A549 (cell line): ENCODE data around the gene USP11. TPM values are rescaled to one million over a fixed set of nuclear protein-coding genes. Genes with fewer than 3 reads are reported as not detected.

Experiments
- ATAC-seq, 2 experiments: fragments of 200-7000 bp in 1 of 2; fragments of >200 bp in 1 of 2; cut with Nextera tagmentation in 1 of 2; cut with Tn5 transposase in 1 of 2; 3 replicates each; pipeline versions ENCODE4 v1.8.0 to v1.9.1; 2018 to 2020; ENCODE audit warnings: mild to moderate bottlenecking in 1 of 2, moderate library complexity in 1 of 2
- CTCF ChIA-PET: fragments of 300-600 bp; sonication (Branson Sonifier 250); formaldehyde crosslinking; extraction: SDS; loops from one replicate; lab custom pipeline; 2021; ENCODE audit warnings: antibody characterized with exemption, inconsistent platforms; lab: Yijun Ruan, JAX
- POLR2A ChIA-PET: fragments of 350-600 bp; formaldehyde crosslinking; extraction: SDS; loops from one replicate; lab custom pipeline; 2021; ENCODE audit warnings: antibody characterized with exemption, inconsistent platforms; lab: Yijun Ruan, JAX
- DNase-seq, 2 experiments: peaks; one replicate each; pipeline versions ENCODE4 v3.0.0 to v3.0.0-alpha.2; 2011 to 2016; ENCODE audit warnings: low read depth in 1 of 2, low spot score in 1 of 2
- FAIRE-seq: peaks from 2 replicates; lab custom pipeline; 2011; peaks lifted over from hg19 to GRCh38; lab: Jason Lieb, UNC
- H3K27ac ChIP-seq, 2 experiments: fragments of >200 bp; sonication (Bioruptor Twin); formaldehyde crosslinking; 3 replicates each; pipeline ENCODE4 v1.5.1; 2016 to 2017
- H3K4me1 ChIP-seq: fragments of >200 bp; sonication (Bioruptor Twin); formaldehyde crosslinking; 3 replicates; pipeline ENCODE4 v1.6.1; 2016
- H3K4me2 ChIP-seq: fragments of >200 bp; sonication (Bioruptor Twin); formaldehyde crosslinking; 3 replicates; pipeline ENCODE4 v1.6.1; 2016
- H3K4me3 ChIP-seq: fragments of >200 bp; sonication (Bioruptor Twin); formaldehyde crosslinking; 3 replicates; pipeline ENCODE4 v1.5.1; 2016
- H3K9me3 ChIP-seq: fragments of >200 bp; sonication (Bioruptor Twin); formaldehyde crosslinking; 3 replicates; pipeline ENCODE4 v1.6.1; 2016
- BCL3 ChIP-seq: fragments of >200 bp; sonication (Bioruptor Twin); formaldehyde crosslinking; IDR thresholded peaks from 3 replicates; pipeline ENCODE4 v1.6.1; 2016
- BHLHE40 ChIP-seq: IDR thresholded peaks from 2 replicates; pipeline ENCODE4 v1.6.1; 2012; ENCODE audit warnings: low read depth, low read length, inconsistent platforms
- CBX2 ChIP-seq: fragments of 200-600 bp; sonication (generic); IDR thresholded peaks from 2 replicates; pipeline ENCODE4 v1.6.1; 2016; ENCODE audit warnings: low read depth, mild to moderate bottlenecking, borderline replicate concordance
- CEBPB ChIP-seq, 2 experiments: fragments of >200 bp in 1 of 2; sonication (Bioruptor Twin) in 1 of 2; formaldehyde crosslinking in 1 of 2; IDR thresholded peaks; 2 replicates each; pipeline ENCODE4 v1.6.1; 2012 to 2016
- CHD2 ChIP-seq: fragments of 150-350 bp; IDR thresholded peaks from 2 replicates; pipeline ENCODE4 v1.6.1; 2014; ENCODE audit warnings: low read length; ENCODE audit not compliant: partially characterized antibody
- CHD4 ChIP-seq: fragments of 200-600 bp; sonication (generic); IDR thresholded peaks from 2 replicates; pipeline ENCODE4 v1.6.1; 2016; ENCODE audit warnings: antibody characterized with exemption, mild to moderate bottlenecking, borderline replicate concordance
- CTCF ChIP-seq: fragments of >200 bp; sonication (Bioruptor Twin); formaldehyde crosslinking; IDR thresholded peaks from 3 replicates; pipeline ENCODE4 v1.5.1; 2016
- E2F6 ChIP-seq: IDR thresholded peaks from 2 replicates; pipeline ENCODE4 v1.6.1; 2012; ENCODE audit warnings: low read depth, borderline replicate concordance
- ELK1 ChIP-seq: fragments of 150-350 bp; IDR thresholded peaks from 2 replicates; pipeline ENCODE4 v1.6.1; 2014; ENCODE audit warnings: low read depth, mild to moderate bottlenecking, low read length
- FOSB ChIP-seq: fragments of 250-450 bp; sonication (Bioruptor Pico); IDR thresholded peaks from 2 replicates; pipeline ENCODE4 v1.5.0; 2020; ENCODE audit warnings: mild to moderate bottlenecking, moderate library complexity
- FOSL2 ChIP-seq, 2 experiments: fragments of 450-650 bp in 1 of 2; fragments of >200 bp in 1 of 2; sonication (Bioruptor Twin) in 1 of 2; formaldehyde crosslinking; IDR thresholded peaks; 2 replicates each; pipeline versions ENCODE4 v1.5.0 to v1.6.1; 2016 to 2020; ENCODE audit warnings: mild to moderate bottlenecking in 1 of 2, moderate library complexity in 1 of 2
- FOXS1 ChIP-seq: fragments of 250-450 bp; sonication (Bioruptor Pico); IDR thresholded peaks from 2 replicates; pipeline ENCODE4 v1.5.0; 2020; ENCODE audit warnings: mild to moderate bottlenecking, moderate library complexity
- HOXB13 ChIP-seq: fragments of 250-450 bp; sonication (Bioruptor Pico); IDR thresholded peaks from 2 replicates; pipeline ENCODE4 v1.5.0; 2020; ENCODE audit warnings: low read depth, mild to moderate bottlenecking, moderate library complexity
- JUN ChIP-seq, 2 experiments: fragments of >200 bp; sonication (Bioruptor Twin); formaldehyde crosslinking; IDR thresholded peaks; 2 replicates in 1 of 2; 3 replicates in 1 of 2; pipeline ENCODE4 v1.6.1; 2016 to 2017
- JUNB ChIP-seq: fragments of >200 bp; sonication (Bioruptor Twin); formaldehyde crosslinking; IDR thresholded peaks from 2 replicates; pipeline ENCODE4 v1.6.1; 2016
- KDM1A ChIP-seq: fragments of 200-600 bp; sonication (generic); IDR thresholded peaks from 2 replicates; pipeline ENCODE4 v1.6.1; 2016; ENCODE audit warnings: low read depth, mild to moderate bottlenecking
- MAX ChIP-seq: IDR thresholded peaks from 2 replicates; pipeline ENCODE4 v1.6.1; 2012
- NR3C1 ChIP-seq: fragments of >200 bp; sonication (Bioruptor Twin); formaldehyde crosslinking; IDR thresholded peaks from 3 replicates; pipeline ENCODE4 v1.6.1; 2017
- POLR2AphosphoS2 ChIP-seq: conservative IDR thresholded peaks from 2 replicates; pipeline ENCODE4 v1.6.1; 2012; ENCODE audit warnings: low read length, improper control_type of control experiment, inconsistent platforms
- REST ChIP-seq: fragments of 200-600 bp; sonication (generic); IDR thresholded peaks from 2 replicates; pipeline ENCODE4 v1.6.1; 2016; ENCODE audit warnings: antibody characterized with exemption, mild to moderate bottlenecking, moderate library complexity
- TP53 ChIP-seq: fragments of 250-450 bp; sonication (Bioruptor Pico); IDR thresholded peaks from 2 replicates; pipeline ENCODE4 v1.5.0; 2021; ENCODE audit warnings: mild to moderate bottlenecking, moderate library complexity
- USF2 ChIP-seq: fragments of 450-650 bp; IDR thresholded peaks from 2 replicates; pipeline ENCODE4 v1.6.1; 2014; ENCODE audit warnings: antibody characterized with exemption
- WGBS: methylation state at CpG from one replicate; pipeline ENCODE4 v1.1.6; 2017; ENCODE audit errors: missing lambda C conversion rate; 5-methylcytosine and 5-hydroxymethylcytosine counted together
- polyA plus RNA-seq, 4 experiments: library from polyadenylated mRNA; depleted of rRNA in 3 of 4; stranded (reverse); fragments of >200 nt; fragmentation: RNase III in 1 of 4; extraction: RNeasy Plus Mini Kit Qiagen cat#74134 plus additional on column Dnase treatment in 1 of 4; gene quantifications; 2 replicates in 3 of 4; 3 replicates in 1 of 4; pipeline ENCODE4 v1.2.3, GENCODE V29; 2011 to 2017

Gene USP11
- polyA plus RNA-seq, 2 of the 4 experiments (the other 2 are of a cell fraction) = 35.6 to 50.0 TPM

GRCh38 chrX:47247206-47247998 is 14.6 kb downstream of the USP11 start:
- POLR2A ChIA-PET = interaction anchor here (0.9 kb wide), 1 partner anchor 14 kb away, joined by 4 read pairs; no protein-coding TSS in a partner anchor
- TF ChIP-seq FOXS1 (CRISPR knock-in tag) = no peak
- TF ChIP-seq CTCF = no peak
- no peak for TF ChIP-seq JUN (IDR thresholded peaks at IDR 0.05)
- TF ChIP-seq CEBPB (IDR thresholded peaks at IDR 0.05) = no peak
- TF ChIP-seq POLR2AphosphoS2 = no peak
- no peak for TF ChIP-seq USF2
- no peak for TF ChIP-seq FOSL2 (IDR thresholded peaks at IDR 0.05)
- no peak for TF ChIP-seq FOSL2 (CRISPR knock-in tag; IDR thresholded peaks at IDR 0.05)
- no peak for FAIRE-seq
- peak in 1 of 2 experiments; percentile 15; a peak in 1 of 6 replicates for ATAC-seq
- Histone ChIP-seq H3K27ac (no peak overlapping the region), H3K4me3 (no peak overlapping the region), H3K4me1 (no peaks in the 10 kb centered on the region), H3K4me2 (no peak overlapping the region), H3K9me3 (no peaks in the 10 kb centered on the region)
- WGBS = 82% methylated on average over 15 of the region's 23 CpGs
- CTCF ChIA-PET = interaction anchor here (0.6 to 0.7 kb wide), 2 partner anchors 14 to 41 kb away, joined by 3 read pairs; no protein-coding TSS in a partner anchor
- no peak for DNase-seq

- no peaks in the 10 kb centered on the region for H3K9me3 ChIP-seq
- no peak overlapping the region for H3K4me2 ChIP-seq
- no peak overlapping the region for H3K27ac ChIP-seq
- no peak for FAIRE-seq
- POLR2A ChIA-PET = no interaction called here
- H3K4me1 ChIP-seq = no peaks in the 10 kb centered on the region
- no peak for ATAC-seq
- 88% methylated on average over 13 of the region's 13 CpGs for WGBS
- no peak overlapping the region for H3K4me3 ChIP-seq
- no peak for DNase-seq
- CTCF ChIA-PET = interaction anchor here (0.7 kb wide), 1 partner anchor 14 kb away, joined by 3 read pairs; no protein-coding TSS in a partner anchor
- no peak for TF ChIP-seq HOXB13 (CRISPR knock-in tag)
- TF ChIP-seq MAX = no peak
- no peak for TF ChIP-seq CBX2
- TF ChIP-seq USF2 = no peak
- no peak for TF ChIP-seq FOSB (CRISPR knock-in tag)
- TF ChIP-seq REST = no peak
- no peak for TF ChIP-seq E2F6
- no peak for TF ChIP-seq BHLHE40
- no peak for TF ChIP-seq CHD4
- TF ChIP-seq ELK1 = no peak
- TF ChIP-seq JUNB = no peak
- TF ChIP-seq CEBPB (IDR thresholded peaks at IDR 0.05) = no peak
- no peak for TF ChIP-seq NR3C1
- no peak for TF ChIP-seq TP53
- no peak for TF ChIP-seq CHD2
- TF ChIP-seq KDM1A = no peak
- no peak for TF ChIP-seq BCL3
Observed at GRCh38 chrX:47247999-47248320, 15.2 kb downstream of the USP11 start.
